Measurements from ENCODE around the gene EFCC1.

Gene EFCC1

GRCh38 chr3:129033633-129034321 lies 32.7 kb downstream of the EFCC1 start:
- in situ Hi-C loops (cut with MboI; ENCODE audit: low pct_unique_long_range_greater_than_20kb, low sequenced_read_pairs, unreplicated experiment): no loop called here
- TF ChIP-seq CTCF (IDR thresholded peaks at IDR 0.05; ENCODE audit: extremely low read depth, insufficient read depth, missing control alignments): no peak
- no peak for DNase-seq (ENCODE audit: low spot score)

- in situ Hi-C loops (cut with MboI; ENCODE audit: low pct_unique_long_range_greater_than_20kb, low sequenced_read_pairs, unreplicated experiment): no loop called here
- DNase-seq (ENCODE audit: low spot score): no peak
- TF ChIP-seq CTCF (IDR thresholded peaks at IDR 0.05; ENCODE audit: extremely low read depth, insufficient read depth, missing control alignments): no peak
These were observed 33.5 kb downstream of the EFCC1 start for GRCh38 chr3:129034642-129035041.

GRCh38 chr3:129035360-129036221 lies 34.5 kb downstream of the EFCC1 start:
- no peak for DNase-seq (ENCODE audit: low spot score)
- in situ Hi-C loops (cut with MboI; ENCODE audit: low pct_unique_long_range_greater_than_20kb, low sequenced_read_pairs, unreplicated experiment): no loop called here
- TF ChIP-seq CTCF (IDR thresholded peaks at IDR 0.05; ENCODE audit: extremely low read depth, insufficient read depth, missing control alignments): no peak

- no peak for DNase-seq (ENCODE audit: low spot score)
- no peak for TF ChIP-seq CTCF (IDR thresholded peaks at IDR 0.05; ENCODE audit: extremely low read depth, insufficient read depth, missing control alignments)
- in situ Hi-C loops (cut with MboI; ENCODE audit: low pct_unique_long_range_greater_than_20kb, low sequenced_read_pairs, unreplicated experiment): no loop called here
These were observed 35.4 kb downstream of the EFCC1 start for GRCh38 chr3:129036222-129037092.

- in situ Hi-C loops (cut with MboI; ENCODE audit: low pct_unique_long_range_greater_than_20kb, low sequenced_read_pairs, unreplicated experiment): no loop called here
- no peak for TF ChIP-seq CTCF (IDR thresholded peaks at IDR 0.05; ENCODE audit: extremely low read depth, insufficient read depth, missing control alignments)
- DNase-seq (ENCODE audit: low spot score): no peak
These were observed 36.0 kb downstream of the EFCC1 start for GRCh38 chr3:129037093-129037419.

- in situ Hi-C loops (cut with MboI; ENCODE audit: low pct_unique_long_range_greater_than_20kb, low sequenced_read_pairs, unreplicated experiment): no loop called here
- no peak for TF ChIP-seq CTCF (IDR thresholded peaks at IDR 0.05; ENCODE audit: extremely low read depth, insufficient read depth, missing control alignments)
- no peak for DNase-seq (ENCODE audit: low spot score)
These were observed 37.2 kb downstream of the EFCC1 start for GRCh38 chr3:129038121-129038855.
